Uterus (tissue), 2 donors: Measurements from ENCODE around the gene LIF.

Experiments
- POLR2A ChIP-seq, 2 donors: fragments of 450-650 bp; IDR thresholded peaks; one replicate each; pipeline ENCODE4 v1.6.1; 2016; ENCODE audit warnings: antibody characterized with exemption in 2 of 2, mild to moderate bottlenecking in 1 of 2, moderate library complexity in 1 of 2
- TF ChIP-seq, protein P1 (sequence below), 4 experiments: fragments of 200-600 bp in 2 of 4; fragments of 450-650 bp in 2 of 4; sonication (generic) in 2 of 4; IDR thresholded peaks; one replicate each; pipeline ENCODE4 v1.5.1; 2016 to 2019; ENCODE audit warnings: antibody characterized with exemption in 4 of 4, mild to moderate bottlenecking in 2 of 4, moderate library complexity in 1 of 4

GRCh38 chr22:30252411-30253204 is 6.0 kb upstream of the LIF start:
- TF ChIP-seq POLR2A (IDR thresholded peaks at IDR 0.05) = no peak
- TF ChIP-seq, protein P1, sequence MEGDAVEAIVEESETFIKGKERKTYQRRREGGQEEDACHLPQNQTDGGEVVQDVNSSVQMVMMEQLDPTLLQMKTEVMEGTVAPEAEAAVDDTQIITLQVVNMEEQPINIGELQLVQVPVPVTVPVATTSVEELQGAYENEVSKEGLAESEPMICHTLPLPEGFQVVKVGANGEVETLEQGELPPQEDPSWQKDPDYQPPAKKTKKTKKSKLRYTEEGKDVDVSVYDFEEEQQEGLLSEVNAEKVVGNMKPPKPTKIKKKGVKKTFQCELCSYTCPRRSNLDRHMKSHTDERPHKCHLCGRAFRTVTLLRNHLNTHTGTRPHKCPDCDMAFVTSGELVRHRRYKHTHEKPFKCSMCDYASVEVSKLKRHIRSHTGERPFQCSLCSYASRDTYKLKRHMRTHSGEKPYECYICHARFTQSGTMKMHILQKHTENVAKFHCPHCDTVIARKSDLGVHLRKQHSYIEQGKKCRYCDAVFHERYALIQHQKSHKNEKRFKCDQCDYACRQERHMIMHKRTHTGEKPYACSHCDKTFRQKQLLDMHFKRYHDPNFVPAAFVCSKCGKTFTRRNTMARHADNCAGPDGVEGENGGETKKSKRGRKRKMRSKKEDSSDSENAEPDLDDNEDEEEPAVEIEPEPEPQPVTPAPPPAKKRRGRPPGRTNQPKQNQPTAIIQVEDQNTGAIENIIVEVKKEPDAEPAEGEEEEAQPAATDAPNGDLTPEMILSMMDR (IDR thresholded peaks at IDR 0.05) = no peak
